GM12891 (cell line): ENCODE data around the gene TLR10.

Source experiments
- PAX5 ChIP-seq: IDR thresholded peaks from 2 replicates; pipeline ENCODE4 v1.6.1; 2011; ENCODE audit warnings: low read length, moderate library complexity, mild to moderate bottlenecking; ENCODE audit not compliant: insufficient read depth, severe bottlenecking
- POLR2A ChIP-seq: IDR thresholded peaks from 2 replicates; pipeline ENCODE4 v1.6.1; 2011; ENCODE audit warnings: low read depth, low read length, control low read depth
- POLR2AphosphoS5 ChIP-seq: IDR thresholded peaks from 2 replicates; pipeline ENCODE4 v1.6.1; 2011; ENCODE audit warnings: low read depth, low read length, control low read depth
- SPI1 ChIP-seq: IDR thresholded peaks from 2 replicates; pipeline ENCODE4 v1.6.1; 2011; ENCODE audit warnings: low read depth, low read length, control low read depth
- TAF1 ChIP-seq: IDR thresholded peaks from 2 replicates; pipeline ENCODE4 v1.6.1; 2011; ENCODE audit warnings: low read depth, low read length, control low read depth

- TF ChIP-seq TAF1 (no peak), POLR2AphosphoS5 (no peak), POLR2A (no peak), SPI1 (no peak), PAX5 (no peak)
Observed at GRCh38 chr4:38823766-38824165, 41.0 kb upstream of the TLR10 start.
